OCI-M1 (cell line): ENCODE data around the gene ZNF502.

ENCODE experiments used
- DNase-seq: peaks from one replicate; lab custom pipeline; 2025; lab: John Stamatoyannopoulos, UW

ZNF502 gene

GRCh38 chr3:44771424-44772098, 59.1 kb downstream of the ZNF502 start:
- DNase-seq = no peak

GRCh38 chr3:44772099-44772442, 59.6 kb downstream of the ZNF502 start:
- DNase-seq = peak; percentile 5
